Measurements from ENCODE around the gene SHC1. TPM values are rescaled to one million over a fixed set of nuclear protein-coding genes. Genes with fewer than 3 reads are reported as not detected.

SHC1 gene
- total and polyA plus RNA-seq, 3 experiments from 2014 or later, result 32.7 to 40.8 (median 37.4) TPM

- Histone ChIP-seq H3K27ac (ENCODE audit: low read depth, low read length) (peak overlapping the region; percentile 97), H3K9me3 (ENCODE audit: low read length) (no peaks in the 10 kb centered on the region), H3K4me1 (ENCODE audit: insufficient read depth, low read length) (peaks cover 58% of the 10 kb centered on the region), H3K36me3 (ENCODE audit: insufficient read depth, low read length) (no peaks in the 10 kb centered on the region), H3K27me3 (ENCODE audit: insufficient read depth, low read length, poor library complexity, severe bottlenecking) (no peaks in the 10 kb centered on the region), H3K4me3 (ENCODE audit: low read length) (peak overlapping the region; percentile 77)
- peak overlapping the region; percentile 99 to 100 (median 99) for H3K27ac Mint-ChIP-seq
- peaks cover 0 to 14% (median 0%) of the 10 kb centered on the region in 3 donors for H3K36me3 Mint-ChIP-seq
- no peak for DNase-seq
- ChIA-PET CTCF (interaction anchor here (1.0 to 3.3 kb wide), 5 partner anchors 14 to 378 kb away, joined by 3 to 30 read pairs (median 7); partner anchors contain the start of gene FLAD1), POLR2A (interaction anchor here (0.9 to 2.8 kb wide), 3 partner anchors 14 to 63 kb away, joined by 3 to 45 read pairs (median 4); partner anchors contain the start of gene PBXIP1)
- H3K9me3 Mint-ChIP-seq, result no peaks in the 10 kb centered on the region
- H3K27me3 Mint-ChIP-seq, result no peaks in the 10 kb centered on the region
- H3K4me1 Mint-ChIP-seq, result peaks cover 58 to 80% (median 71%) of the 10 kb centered on the region in 3 donors
- peak overlapping the region; percentile 94 to 100 (median 98) for H3K4me3 Mint-ChIP-seq
Observed at GRCh38 chr1:154937988-154938386, 32.6 kb downstream of the SHC1 start.

GRCh38 chr1:154937085-154937987 is 33.2 kb downstream of the SHC1 start:
- Histone ChIP-seq H3K27me3 (ENCODE audit: insufficient read depth, low read length, poor library complexity, severe bottlenecking) (no peaks in the 10 kb centered on the region), H3K9me3 (ENCODE audit: low read length) (no peaks in the 10 kb centered on the region), H3K4me1 (ENCODE audit: insufficient read depth, low read length) (peaks cover 51% of the 10 kb centered on the region), H3K4me3 (ENCODE audit: low read length) (peak overlapping the region; percentile 77), H3K27ac (ENCODE audit: low read depth, low read length) (peak overlapping the region; percentile 97), H3K36me3 (ENCODE audit: insufficient read depth, low read length) (no peaks in the 10 kb centered on the region)
- CTCF ChIA-PET, result interaction anchor here (0.7 to 3.4 kb wide), 21 partner anchors 8 to 378 kb away, joined by 3 to 30 read pairs (median 4); partner anchors contain the start of genes ADAM15, FLAD1, PBXIP1 and PYGO2
- H3K27me3 Mint-ChIP-seq, result no peaks in the 10 kb centered on the region
- H3K36me3 Mint-ChIP-seq, result peaks cover 0 to 15% (median 0%) of the 10 kb centered on the region in 3 donors
- peaks cover 52 to 73% (median 64%) of the 10 kb centered on the region in 3 donors for H3K4me1 Mint-ChIP-seq
- POLR2A ChIA-PET, result interaction anchor here (0.8 to 2.8 kb wide), 10 partner anchors 8 to 378 kb away, joined by 3 to 45 read pairs (median 4); partner anchors contain the start of genes PBXIP1 and PYGO2
- peak; percentile 84 to 97 (median 95) for DNase-seq
- H3K27ac Mint-ChIP-seq, result peak overlapping the region; percentile 99 to 100 (median 99)
- H3K9me3 Mint-ChIP-seq, result no peaks in the 10 kb centered on the region
- peak overlapping the region; percentile 94 to 100 (median 98) for H3K4me3 Mint-ChIP-seq

- H3K27me3 Mint-ChIP-seq, result no peaks in the 10 kb centered on the region
- no peaks in the 10 kb centered on the region for H3K36me3 ChIP-seq (ENCODE audit: insufficient read depth, low read length)
- H3K27me3 ChIP-seq (ENCODE audit: insufficient read depth, low read length, poor library complexity, severe bottlenecking), result no peaks in the 10 kb centered on the region
- peaks cover 44% of the 10 kb centered on the region for H3K4me1 ChIP-seq (ENCODE audit: insufficient read depth, low read length)
- H3K36me3 Mint-ChIP-seq, result peaks cover 0 to 15% (median 0%) of the 10 kb centered on the region in 3 donors
- H3K4me3 Mint-ChIP-seq, result peak within 1 kb of the TSS; percentile 94 to 100 (median 98)
- peaks cover 47 to 66% (median 57%) of the 10 kb centered on the region in 3 donors for H3K4me1 Mint-ChIP-seq
- no peaks in the 10 kb centered on the region for H3K9me3 Mint-ChIP-seq
- H3K9me3 ChIP-seq (ENCODE audit: low read length), result no peaks in the 10 kb centered on the region
- peak within 1 kb of the TSS; percentile 77 for H3K4me3 ChIP-seq (ENCODE audit: low read length)
- peak; percentile 92 to 98 (median 97) for DNase-seq
- H3K27ac Mint-ChIP-seq, result peak within 1 kb of the TSS; percentile 99 to 100 (median 99)
- H3K27ac ChIP-seq (ENCODE audit: low read depth, low read length), result peak within 1 kb of the TSS; percentile 97
- ChIA-PET CTCF (interaction anchor here (0.7 to 3.4 kb wide), 21 partner anchors 9 to 377 kb away, joined by 3 to 30 read pairs (median 5); partner anchors contain the start of genes ADAM15, FLAD1, PBXIP1 and PYGO2), POLR2A (interaction anchor here (0.5 to 2.8 kb wide), 13 partner anchors 9 to 940 kb away, joined by 3 to 45 read pairs (median 4); partner anchors contain the start of genes EFNA4, PBXIP1 and PYGO2)
Observed at GRCh38 chr1:154936555-154937084, 33.9 kb downstream of the SHC1 start, which contains the start of gene PMVK. PMVK (minus strand) TSS chr1:154936719; CDS start chr1:154936685, 34 bp downstream.

DNA sequence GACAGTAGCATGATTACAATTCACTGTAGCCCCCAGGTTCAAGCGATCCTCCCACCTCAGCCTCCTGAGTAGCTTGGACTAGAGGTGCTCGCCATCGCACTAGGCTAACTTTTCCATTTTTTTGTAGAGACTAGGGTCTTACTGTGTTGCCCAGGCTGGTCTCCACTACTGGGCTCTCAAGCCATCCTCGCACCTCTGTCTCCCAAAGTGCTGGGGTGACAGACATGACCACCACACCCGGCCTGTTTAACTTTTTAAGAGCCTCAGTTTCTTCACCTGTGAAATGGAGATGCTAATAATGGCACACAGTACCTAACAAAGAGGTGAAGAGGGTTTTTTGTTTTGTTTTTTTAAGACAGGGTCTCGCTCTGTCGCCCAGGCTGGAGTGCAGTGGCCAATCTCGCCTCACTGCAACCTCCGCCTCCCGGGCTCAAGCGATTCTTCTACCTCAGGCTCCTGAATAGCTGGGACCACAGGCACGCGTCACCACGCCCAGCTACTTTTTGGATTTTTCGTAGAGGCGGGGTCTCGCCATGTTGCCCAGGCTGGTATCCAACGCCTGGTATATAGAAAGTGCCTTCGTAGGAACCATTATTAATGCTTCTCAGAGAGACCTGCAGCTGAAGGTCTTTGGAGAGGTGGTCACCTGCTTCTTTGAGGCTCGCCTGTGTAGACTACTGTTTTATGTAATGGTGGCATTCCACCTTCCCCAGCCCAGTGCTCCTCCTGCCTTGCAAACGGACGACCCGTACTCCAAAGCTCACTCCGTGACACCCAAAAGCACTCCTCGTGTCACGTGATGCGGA is 34.6 kb downstream of the SHC1 start:
- Mint-ChIP-seq H3K4me3 (peak overlapping the region; percentile 94 to 100 (median 98)), H3K27ac (peak overlapping the region; percentile 99 to 100 (median 99)), H3K27me3 (no peaks in the 10 kb centered on the region), H3K9me3 (no peaks in the 10 kb centered on the region), H3K36me3 (peaks cover 0 to 20% (median 0%) of the 10 kb centered on the region in 3 donors), H3K4me1 (peaks cover 44 to 59% (median 50%) of the 10 kb centered on the region in 3 donors)
- Histone ChIP-seq H3K36me3 (ENCODE audit: insufficient read depth, low read length) (no peaks in the 10 kb centered on the region), H3K9me3 (ENCODE audit: low read length) (no peaks in the 10 kb centered on the region), H3K4me3 (ENCODE audit: low read length) (peak overlapping the region; percentile 77), H3K4me1 (ENCODE audit: insufficient read depth, low read length) (peaks cover 38% of the 10 kb centered on the region), H3K27ac (ENCODE audit: low read depth, low read length) (peak overlapping the region; percentile 97), H3K27me3 (ENCODE audit: insufficient read depth, low read length, poor library complexity, severe bottlenecking) (no peaks in the 10 kb centered on the region)
- ChIA-PET CTCF (interaction anchor here (0.7 to 3.4 kb wide), 21 partner anchors 8 to 376 kb away, joined by 3 to 30 read pairs (median 5); partner anchors contain the start of genes ADAM15, FLAD1, PBXIP1 and PYGO2), POLR2A (interaction anchor here (0.5 to 2.8 kb wide), 10 partner anchors 12 to 941 kb away, joined by 3 to 45 read pairs (median 4); partner anchors contain the start of genes EFNA4, PBXIP1 and PYGO2)
- peak in 2 of 5 donors; percentile 21 to 22 for DNase-seq

DNA sequence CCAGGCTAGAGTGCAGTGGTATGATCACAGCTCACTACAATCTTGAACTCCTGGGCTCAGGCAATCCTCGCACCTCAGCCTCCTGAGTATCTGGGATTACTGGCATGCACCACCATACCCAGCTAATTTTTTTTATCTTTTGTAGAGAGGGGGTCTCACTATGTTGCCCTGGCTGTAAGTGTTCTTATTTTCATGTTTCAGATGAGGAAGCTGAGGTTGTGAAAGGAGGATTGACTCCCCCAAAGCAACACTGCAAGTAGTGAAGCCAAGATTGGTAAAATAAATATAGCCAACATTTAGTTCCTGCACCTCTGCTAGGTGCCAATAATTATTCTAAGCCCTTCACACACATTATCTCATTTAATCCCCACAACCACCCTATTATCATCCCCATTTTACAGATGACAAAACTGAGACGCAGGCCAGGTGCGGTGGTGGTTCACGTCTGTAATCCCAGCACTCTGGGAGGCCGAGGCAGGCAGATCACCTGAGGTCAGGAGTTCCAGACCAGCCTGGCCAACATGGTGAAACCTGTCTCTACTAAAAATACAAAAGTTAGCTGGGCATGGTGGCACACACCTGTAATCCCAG is 36.1 kb downstream of the SHC1 start:
- peak overlapping the region in 6 of 7 donors; percentile 1 to 98 (median 60) for H3K4me3 Mint-ChIP-seq
- H3K36me3 Mint-ChIP-seq, result peaks cover 0 to 27% (median 0%) of the 10 kb centered on the region in 3 donors
- H3K27ac Mint-ChIP-seq, result peak overlapping the region in 4 of 8 donors; percentile 17 to 99 (median 73)
- H3K27me3 Mint-ChIP-seq, result no peaks in the 10 kb centered on the region
- CTCF ChIA-PET, result interaction anchor here (3.4 kb wide), 1 partner anchor 375 kb away, joined by 10 read pairs; no protein-coding TSS in a partner anchor
- no peak for DNase-seq
- H3K27ac ChIP-seq (ENCODE audit: low read depth, low read length), result no peak overlapping the region
- peaks cover 35 to 48% (median 40%) of the 10 kb centered on the region in 3 donors for H3K4me1 Mint-ChIP-seq
- H3K36me3 ChIP-seq (ENCODE audit: insufficient read depth, low read length), result no peaks in the 10 kb centered on the region
- no peaks in the 10 kb centered on the region for H3K9me3 ChIP-seq (ENCODE audit: low read length)
- peaks cover 25% of the 10 kb centered on the region for H3K4me1 ChIP-seq (ENCODE audit: insufficient read depth, low read length)
- POLR2A ChIA-PET, result interaction anchor here (0.6 to 0.7 kb wide), 2 partner anchors 27 to 143 kb away, joined by 3 read pairs; partner anchors contain the start of gene PYGO2
- H3K27me3 ChIP-seq (ENCODE audit: insufficient read depth, low read length, poor library complexity, severe bottlenecking), result no peaks in the 10 kb centered on the region
- H3K4me3 ChIP-seq (ENCODE audit: low read length), result no peak overlapping the region
- no peaks in the 10 kb centered on the region for H3K9me3 Mint-ChIP-seq

- CTCF ChIA-PET, result no interaction called here
- no peaks in the 10 kb centered on the region for H3K27me3 Mint-ChIP-seq
- no peaks in the 10 kb centered on the region for H3K27me3 ChIP-seq (ENCODE audit: insufficient read depth, low read length, poor library complexity, severe bottlenecking)
- no peak overlapping the region for H3K4me3 Mint-ChIP-seq
- no peaks in the 10 kb centered on the region for H3K9me3 Mint-ChIP-seq
- H3K4me1 ChIP-seq (ENCODE audit: insufficient read depth, low read length), result peaks cover 15% of the 10 kb centered on the region
- no peak overlapping the region for H3K4me3 ChIP-seq (ENCODE audit: low read length)
- H3K4me1 Mint-ChIP-seq, result peaks cover 21 to 26% (median 23%) of the 10 kb centered on the region in 3 donors
- no peaks in the 10 kb centered on the region for H3K36me3 ChIP-seq (ENCODE audit: insufficient read depth, low read length)
- POLR2A ChIA-PET, result interaction anchor here (0.6 kb wide), 2 partner anchors 10 to 64 kb away, joined by 3 to 8 read pairs; no protein-coding TSS in a partner anchor
- peaks cover 0 to 40% (median 9%) of the 10 kb centered on the region in 3 donors for H3K36me3 Mint-ChIP-seq
- no peaks in the 10 kb centered on the region for H3K9me3 ChIP-seq (ENCODE audit: low read length)
- H3K27ac ChIP-seq (ENCODE audit: low read depth, low read length), result no peak overlapping the region
- H3K27ac Mint-ChIP-seq, result peak overlapping the region in 1 of 8 donors; percentile 17
- DNase-seq, result no peak
Observed at GRCh38 chr1:154931940-154932487, 38.5 kb downstream of the SHC1 start.
